Stimulated activated CD8-positive, alpha-beta memory T cell treated with anti-CD3 and anti-CD28 coated beads, Interleukin-12 subunit alpha, Interleukin-12 subunit beta, amount 100 ng/mL, for 1 hour (primary cell): ENCODE measurements around the gene RWDD1.

Source experiments
- DNase-seq: peaks from one replicate; pipeline ENCODE4 v3.0.0-alpha.2; 2020; ENCODE audit warnings: low read depth

Gene RWDD1, protein sequence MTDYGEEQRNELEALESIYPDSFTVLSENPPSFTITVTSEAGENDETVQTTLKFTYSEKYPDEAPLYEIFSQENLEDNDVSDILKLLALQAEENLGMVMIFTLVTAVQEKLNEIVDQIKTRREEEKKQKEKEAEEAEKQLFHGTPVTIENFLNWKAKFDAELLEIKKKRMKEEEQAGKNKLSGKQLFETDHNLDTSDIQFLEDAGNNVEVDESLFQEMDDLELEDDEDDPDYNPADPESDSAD

GRCh38 chr6:116570856-116571682 is at the start of gene RWDD1:
Gene RWDD1 (plus strand): TSS chr6:116571504. CDS start chr6:116571583, 79 bp downstream.
- peak; percentile 95 for DNase-seq

GRCh38 chr6:116522896-116523295 is 48.4 kb upstream of the RWDD1 start:
- no peak for DNase-seq

- no peak for DNase-seq
Measured at GRCh38 chr6:116524236-116524635, 47.1 kb upstream of the RWDD1 start.

- DNase-seq, result no peak
Measured at GRCh38 chr6:116528133-116528532, 43.2 kb upstream of the RWDD1 start.

DNA sequence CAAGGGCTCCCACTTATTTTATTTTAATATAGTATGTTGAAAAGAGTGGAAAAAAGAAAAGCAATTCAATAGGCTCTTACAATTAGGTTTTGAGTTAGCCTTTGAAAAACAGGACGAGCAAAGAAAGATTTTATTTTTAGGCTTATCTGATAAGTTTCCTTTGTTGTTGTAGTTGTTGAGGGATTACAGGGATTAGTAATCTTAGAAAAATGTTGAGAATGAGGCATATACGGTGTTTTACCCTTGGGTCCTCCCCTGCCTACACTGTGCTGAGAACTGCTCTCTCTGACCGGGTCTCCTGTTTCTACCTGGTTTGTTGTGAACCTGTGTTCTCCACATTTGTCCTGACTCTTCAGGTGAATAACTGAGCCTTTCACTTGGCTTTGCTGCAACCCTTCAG is 42.5 kb upstream of the RWDD1 start:
- no peak for DNase-seq

DNA sequence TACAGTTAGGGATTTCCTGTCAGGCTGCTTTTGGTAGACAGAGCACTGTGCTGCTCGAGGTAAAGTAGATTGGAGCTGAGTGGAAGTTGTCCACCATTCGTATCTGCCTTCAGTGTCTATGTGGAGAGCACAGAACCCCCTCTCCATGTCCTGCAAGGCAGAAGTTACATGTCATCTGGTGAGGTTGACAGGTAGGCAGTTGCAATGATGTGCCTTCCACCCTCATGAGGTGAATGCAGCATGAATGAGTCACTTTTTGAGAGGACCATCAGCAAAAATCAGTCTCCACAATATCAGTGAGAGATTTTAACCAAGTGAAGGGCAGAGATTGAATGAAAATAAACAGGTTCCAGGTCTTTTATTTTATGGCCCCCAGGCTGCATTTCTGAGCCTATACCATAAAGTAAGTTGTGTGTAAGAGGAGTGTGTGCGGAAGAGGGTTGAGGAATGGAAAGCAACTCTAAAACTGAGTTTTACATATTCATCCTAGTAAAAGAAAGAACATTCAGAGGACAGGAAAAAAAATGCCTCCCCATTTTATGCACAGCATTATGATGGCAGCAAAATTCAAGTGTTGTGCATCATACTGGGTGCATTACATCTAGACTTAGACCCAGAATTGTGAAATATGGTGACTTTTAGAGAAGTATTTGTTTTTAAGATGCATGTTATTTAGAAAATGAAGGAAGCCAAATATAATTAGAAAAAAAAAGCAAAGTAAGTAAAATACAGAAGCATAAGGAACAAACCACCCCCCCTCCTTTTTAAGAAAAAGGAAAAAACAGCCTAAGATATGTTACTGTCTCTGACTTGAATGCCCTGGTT is 41.6 kb upstream of the RWDD1 start:
- no peak for DNase-seq

- no peak for DNase-seq
Measured at GRCh38 chr6:116530436-116530835, 40.9 kb upstream of the RWDD1 start.

GRCh38 chr6:116531675-116532570 is 39.4 kb upstream of the RWDD1 start:
- peak; percentile 27 for DNase-seq

DNA sequence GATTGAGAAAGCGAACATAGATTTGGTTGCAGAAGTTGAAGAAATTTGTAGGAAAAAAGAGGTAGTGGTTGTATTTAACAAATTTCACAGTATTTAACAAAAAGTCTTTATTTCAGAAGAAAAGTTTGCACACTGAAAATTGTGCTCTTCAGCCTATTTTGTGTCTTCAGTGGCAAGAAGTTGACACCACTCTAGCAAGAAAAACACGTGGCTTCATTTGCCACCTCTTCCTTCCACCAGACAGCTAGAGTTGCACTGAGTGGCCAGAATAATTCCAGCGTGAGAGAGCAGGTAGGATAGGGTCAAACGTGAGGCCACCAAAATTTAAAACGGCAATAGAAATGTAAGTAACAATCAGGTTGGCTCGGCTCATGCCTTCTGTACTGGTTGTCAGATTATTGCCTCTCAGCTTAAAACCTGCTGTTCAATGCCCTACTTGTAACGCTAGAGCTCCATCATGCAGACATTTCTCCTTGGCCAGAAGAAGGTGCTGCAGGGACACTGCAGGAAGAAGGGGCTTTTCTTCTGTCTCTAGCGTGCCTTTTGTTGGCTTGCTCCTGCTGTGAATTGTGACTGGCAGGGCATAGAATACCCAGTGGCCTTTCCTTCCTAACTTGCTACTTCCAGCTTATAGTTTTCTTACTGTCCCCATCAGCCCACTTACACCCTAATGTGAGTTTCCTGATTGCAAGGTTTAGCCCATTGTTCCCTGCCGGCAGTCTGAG is 37.9 kb upstream of the RWDD1 start:
- DNase-seq, result no peak

GRCh38 chr6:116535109-116535508 is 36.2 kb upstream of the RWDD1 start:
- no peak for DNase-seq

GRCh38 chr6:116536216-116536621 is 35.1 kb upstream of the RWDD1 start:
- no peak for DNase-seq

DNA sequence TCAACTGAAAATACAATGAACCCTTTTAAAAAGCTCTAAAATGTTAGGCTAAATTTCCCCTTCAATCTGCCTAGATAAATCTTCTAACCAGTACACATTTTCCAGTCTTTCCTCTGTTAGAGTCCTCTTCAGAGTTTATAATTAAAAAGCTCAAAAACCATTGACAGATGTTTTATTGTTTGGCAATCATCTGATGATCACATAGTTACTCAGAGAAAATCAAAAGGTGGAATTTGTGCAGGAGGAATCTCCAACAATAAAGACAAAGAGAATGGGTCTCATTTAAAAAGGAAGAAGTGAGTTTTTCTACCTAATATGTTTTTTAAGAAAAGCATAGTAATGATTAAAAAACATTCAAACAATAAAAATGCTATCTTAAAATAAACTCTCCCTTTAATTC is 28.9 kb upstream of the RWDD1 start:
- DNase-seq, result no peak

DNA sequence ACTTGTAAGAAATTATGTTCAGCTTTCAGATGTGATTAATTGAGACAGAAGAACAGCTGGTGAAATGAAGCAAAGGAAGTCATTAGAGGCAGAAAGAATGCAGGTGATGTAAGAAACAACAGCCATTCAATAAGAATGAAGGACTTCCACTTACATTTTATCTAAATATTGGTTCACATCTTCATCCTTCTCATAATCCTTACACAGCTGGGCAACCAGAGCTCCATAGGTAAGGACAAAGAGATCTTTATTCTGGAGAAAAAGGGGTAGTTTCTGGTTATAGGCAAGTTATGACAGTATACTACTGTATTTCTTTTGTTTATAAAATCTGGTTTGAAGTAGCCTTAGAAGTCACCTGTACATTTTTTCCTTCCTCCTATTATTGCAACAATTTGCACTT is 28.2 kb upstream of the RWDD1 start:
- DNase-seq, result no peak

DNA sequence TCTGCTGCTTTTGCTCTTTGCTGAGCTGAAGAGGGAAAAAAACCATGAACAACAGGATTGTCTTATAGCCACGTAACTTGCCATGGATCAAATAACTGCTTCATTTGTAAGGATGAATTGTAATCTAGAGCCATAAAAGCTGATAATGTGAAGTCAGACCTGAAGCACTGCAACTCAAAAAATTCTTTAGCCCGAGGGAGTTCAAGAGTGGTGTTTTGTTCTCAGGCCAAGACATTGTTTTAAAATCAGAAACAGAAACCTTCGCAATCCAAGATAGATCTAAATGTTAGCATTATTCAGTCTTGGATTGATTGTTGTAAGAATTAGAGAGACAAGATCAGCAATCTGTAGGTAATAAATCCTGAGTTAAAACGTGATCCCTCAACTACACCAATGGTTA is 25.7 kb upstream of the RWDD1 start, which contains the start of gene TRAPPC3L:
Gene TRAPPC3L (minus strand): TSS at position 34 of the 400 bp plus-strand sequence. CDS start 170 bp downstream, outside the sequence.
- no peak for DNase-seq

DNA sequence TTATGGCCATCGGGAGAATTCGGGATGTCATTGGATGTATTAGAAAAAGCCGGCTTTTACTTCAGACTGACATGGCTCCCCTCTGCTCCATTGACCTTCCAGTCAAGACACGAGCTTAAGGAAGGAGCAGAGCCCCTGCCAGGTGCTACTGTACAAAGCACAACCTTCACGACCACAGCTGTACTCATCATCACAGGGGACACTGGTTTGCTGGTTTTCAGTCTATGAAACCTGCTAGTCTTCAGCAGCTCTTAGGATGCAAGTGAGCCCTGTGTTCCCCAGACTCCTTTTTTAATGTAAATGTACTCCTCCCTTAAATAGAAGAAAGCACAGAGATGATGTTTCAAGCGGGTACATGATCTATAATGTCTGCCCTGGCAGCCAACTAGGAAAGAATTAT is 23.9 kb upstream of the RWDD1 start:
- no peak for DNase-seq

GRCh38 chr6:116550796-116551195 is 20.5 kb upstream of the RWDD1 start:
- DNase-seq, result no peak

DNA sequence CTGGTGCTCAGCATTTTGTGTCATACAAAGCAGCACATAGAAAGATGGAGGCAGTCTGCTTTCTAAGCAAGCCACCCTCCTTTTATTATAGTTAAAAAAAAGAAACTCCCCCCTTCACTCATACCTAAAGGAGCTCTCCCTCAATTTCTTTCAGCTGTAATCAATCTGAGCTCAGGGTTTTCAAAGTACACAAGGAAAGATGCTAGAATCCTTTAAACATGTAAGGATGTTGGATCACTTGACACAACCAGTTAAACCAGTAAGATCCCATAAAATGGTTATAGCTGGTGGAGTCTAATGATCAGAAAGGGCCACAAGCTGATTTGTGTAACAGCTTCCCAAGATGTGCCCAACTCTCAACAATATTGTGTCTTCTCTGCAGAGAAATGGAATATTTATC is 17.9 kb upstream of the RWDD1 start, which contains the start of gene CALHM4:
Gene CALHM4 (plus strand): TSS at position 301 of the 400 bp plus-strand sequence. CDS start 43 bp downstream, at position 344.
- no peak for DNase-seq

- DNase-seq, result no peak
Measured at GRCh38 chr6:116556065-116556464, 15.2 kb upstream of the RWDD1 start.

GRCh38 chr6:116556814-116557415 is 14.4 kb upstream of the RWDD1 start:
- no peak for DNase-seq

DNA sequence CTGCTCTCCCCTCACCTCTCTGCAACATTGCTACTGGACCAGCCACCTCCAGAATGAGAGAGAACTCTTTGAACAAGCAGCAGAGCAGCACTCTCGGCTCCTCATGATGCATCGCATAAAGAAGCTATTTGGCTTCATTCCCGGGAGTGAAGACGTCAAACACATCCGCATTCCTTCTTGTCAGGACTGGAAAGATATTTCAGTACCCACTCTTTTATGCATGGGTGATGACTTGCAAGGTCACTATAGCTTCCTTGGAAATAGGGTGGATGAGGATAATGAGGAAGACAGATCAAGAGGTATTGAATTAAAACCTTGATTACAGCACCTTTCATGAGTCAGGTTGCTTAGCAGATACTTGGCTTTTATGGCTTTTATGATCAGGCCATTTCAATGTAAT is 13.4 kb upstream of the RWDD1 start:
- no peak for DNase-seq
